Measurements from ENCODE around the gene BRD7. TPM values are rescaled to one million over a fixed set of nuclear protein-coding genes. Genes with fewer than 3 reads are reported as not detected.

Gene BRD7
- total RNA-seq, 1 donor from 2014 or later: 104 TPM

- peaks cover 7% of the 10 kb centered on the region for H3K9me3 Mint-ChIP-seq (ENCODE audit: low read depth)
- no peak overlapping the region for H3K4me3 Mint-ChIP-seq (ENCODE audit: low read depth)
- H3K36me3 Mint-ChIP-seq (ENCODE audit: insufficient read depth): peaks cover 2% of the 10 kb centered on the region
- TF ChIP-seq, protein P1, sequence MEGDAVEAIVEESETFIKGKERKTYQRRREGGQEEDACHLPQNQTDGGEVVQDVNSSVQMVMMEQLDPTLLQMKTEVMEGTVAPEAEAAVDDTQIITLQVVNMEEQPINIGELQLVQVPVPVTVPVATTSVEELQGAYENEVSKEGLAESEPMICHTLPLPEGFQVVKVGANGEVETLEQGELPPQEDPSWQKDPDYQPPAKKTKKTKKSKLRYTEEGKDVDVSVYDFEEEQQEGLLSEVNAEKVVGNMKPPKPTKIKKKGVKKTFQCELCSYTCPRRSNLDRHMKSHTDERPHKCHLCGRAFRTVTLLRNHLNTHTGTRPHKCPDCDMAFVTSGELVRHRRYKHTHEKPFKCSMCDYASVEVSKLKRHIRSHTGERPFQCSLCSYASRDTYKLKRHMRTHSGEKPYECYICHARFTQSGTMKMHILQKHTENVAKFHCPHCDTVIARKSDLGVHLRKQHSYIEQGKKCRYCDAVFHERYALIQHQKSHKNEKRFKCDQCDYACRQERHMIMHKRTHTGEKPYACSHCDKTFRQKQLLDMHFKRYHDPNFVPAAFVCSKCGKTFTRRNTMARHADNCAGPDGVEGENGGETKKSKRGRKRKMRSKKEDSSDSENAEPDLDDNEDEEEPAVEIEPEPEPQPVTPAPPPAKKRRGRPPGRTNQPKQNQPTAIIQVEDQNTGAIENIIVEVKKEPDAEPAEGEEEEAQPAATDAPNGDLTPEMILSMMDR (IDR thresholded peaks at IDR 0.05; ENCODE audit: unreplicated experiment): no peak
- no peaks in the 10 kb centered on the region for H3K4me1 Mint-ChIP-seq (ENCODE audit: low read depth)
- no peak overlapping the region for H3K27ac Mint-ChIP-seq
- DNase-seq (ENCODE audit: low spot score, unreplicated experiment): no peak
- no peaks in the 10 kb centered on the region for H3K27me3 Mint-ChIP-seq
Observed at GRCh38 chr16:50279504-50279865, 89.3 kb downstream of the BRD7 start.

DNA sequence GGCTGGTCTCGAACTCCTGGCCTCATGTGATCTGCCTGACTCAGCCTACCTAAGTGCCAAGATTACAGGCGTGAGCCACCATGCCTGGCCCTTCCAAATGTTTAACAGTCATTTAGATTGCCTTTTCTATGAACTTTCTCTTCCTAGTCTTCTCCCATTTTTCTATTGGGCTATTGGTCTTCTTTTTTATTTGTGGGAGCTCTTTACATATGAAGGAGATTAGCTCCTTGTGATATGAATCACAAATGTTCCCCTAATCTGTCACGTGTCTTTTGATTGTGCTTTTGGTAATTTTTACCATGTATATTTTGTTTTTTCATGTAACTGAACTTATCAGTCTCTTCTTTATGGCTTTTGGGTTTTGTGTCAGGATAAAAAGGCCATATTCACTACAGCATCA is 90.5 kb downstream of the BRD7 start:
- H3K4me3 Mint-ChIP-seq (ENCODE audit: low read depth): no peak overlapping the region
- no peak for DNase-seq (ENCODE audit: low spot score, unreplicated experiment)
- TF ChIP-seq, protein P1 (IDR thresholded peaks at IDR 0.05; ENCODE audit: unreplicated experiment): no peak
- no peak overlapping the region for H3K27ac Mint-ChIP-seq
- peaks cover 7% of the 10 kb centered on the region for H3K9me3 Mint-ChIP-seq (ENCODE audit: low read depth)
- no peaks in the 10 kb centered on the region for H3K4me1 Mint-ChIP-seq (ENCODE audit: low read depth)
- H3K27me3 Mint-ChIP-seq: no peaks in the 10 kb centered on the region
- H3K36me3 Mint-ChIP-seq (ENCODE audit: insufficient read depth): peaks cover 2% of the 10 kb centered on the region

DNA sequence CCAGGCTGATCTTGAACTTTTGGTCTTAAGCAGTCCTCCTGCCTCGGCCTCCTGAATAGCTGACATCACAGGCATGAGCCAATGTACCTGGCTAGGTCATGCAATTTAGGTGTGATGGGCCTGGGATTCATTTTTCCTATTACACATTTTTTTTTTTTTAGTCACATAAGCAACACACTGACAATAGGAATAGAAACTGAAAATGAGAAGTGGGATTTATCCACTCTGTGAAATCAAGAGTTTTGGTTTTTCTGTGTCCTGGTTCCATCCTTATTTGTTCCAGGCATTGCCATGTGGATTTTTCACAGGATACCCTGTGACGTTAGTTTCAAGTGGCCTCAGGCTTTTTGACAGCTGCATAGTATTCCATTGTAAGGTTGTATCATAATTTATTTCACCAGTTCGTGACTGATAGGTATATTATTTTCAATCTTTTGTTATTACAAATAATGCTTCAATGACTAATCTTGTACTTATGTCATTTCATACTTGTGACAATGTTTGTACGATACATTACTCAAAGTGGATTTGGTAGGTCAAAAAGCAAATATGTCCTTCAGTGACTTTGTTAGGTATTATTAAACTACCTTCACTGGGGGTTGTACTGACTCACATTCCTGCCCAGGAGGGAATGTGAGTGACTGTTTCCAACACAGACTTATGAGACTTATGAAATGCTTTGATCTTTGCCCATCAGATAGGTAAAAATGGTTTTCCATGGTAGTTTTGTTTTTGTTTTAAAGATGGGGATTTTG is 91.8 kb downstream of the BRD7 start:
- H3K36me3 Mint-ChIP-seq (ENCODE audit: insufficient read depth): peaks cover 2% of the 10 kb centered on the region
- H3K9me3 Mint-ChIP-seq (ENCODE audit: low read depth): peaks cover 7% of the 10 kb centered on the region
- TF ChIP-seq, protein P1 (IDR thresholded peaks at IDR 0.05; ENCODE audit: unreplicated experiment): no peak
- DNase-seq (ENCODE audit: low spot score, unreplicated experiment): no peak
- H3K27ac Mint-ChIP-seq: no peak overlapping the region
- no peak overlapping the region for H3K4me3 Mint-ChIP-seq (ENCODE audit: low read depth)
- H3K4me1 Mint-ChIP-seq (ENCODE audit: low read depth): no peaks in the 10 kb centered on the region
- no peaks in the 10 kb centered on the region for H3K27me3 Mint-ChIP-seq

- Mint-ChIP-seq H3K4me3 (ENCODE audit: low read depth) (no peak overlapping the region), H3K9me3 (ENCODE audit: low read depth) (peaks cover 7% of the 10 kb centered on the region), H3K27me3 (no peaks in the 10 kb centered on the region), H3K36me3 (ENCODE audit: insufficient read depth) (peaks cover 2% of the 10 kb centered on the region), H3K27ac (no peak overlapping the region), H3K4me1 (ENCODE audit: low read depth) (no peaks in the 10 kb centered on the region)
- TF ChIP-seq, protein P1 (IDR thresholded peaks at IDR 0.05; ENCODE audit: unreplicated experiment): no peak
- no peak for DNase-seq (ENCODE audit: low spot score, unreplicated experiment)
Observed at GRCh38 chr16:50276326-50276640, 92.5 kb downstream of the BRD7 start.

DNA sequence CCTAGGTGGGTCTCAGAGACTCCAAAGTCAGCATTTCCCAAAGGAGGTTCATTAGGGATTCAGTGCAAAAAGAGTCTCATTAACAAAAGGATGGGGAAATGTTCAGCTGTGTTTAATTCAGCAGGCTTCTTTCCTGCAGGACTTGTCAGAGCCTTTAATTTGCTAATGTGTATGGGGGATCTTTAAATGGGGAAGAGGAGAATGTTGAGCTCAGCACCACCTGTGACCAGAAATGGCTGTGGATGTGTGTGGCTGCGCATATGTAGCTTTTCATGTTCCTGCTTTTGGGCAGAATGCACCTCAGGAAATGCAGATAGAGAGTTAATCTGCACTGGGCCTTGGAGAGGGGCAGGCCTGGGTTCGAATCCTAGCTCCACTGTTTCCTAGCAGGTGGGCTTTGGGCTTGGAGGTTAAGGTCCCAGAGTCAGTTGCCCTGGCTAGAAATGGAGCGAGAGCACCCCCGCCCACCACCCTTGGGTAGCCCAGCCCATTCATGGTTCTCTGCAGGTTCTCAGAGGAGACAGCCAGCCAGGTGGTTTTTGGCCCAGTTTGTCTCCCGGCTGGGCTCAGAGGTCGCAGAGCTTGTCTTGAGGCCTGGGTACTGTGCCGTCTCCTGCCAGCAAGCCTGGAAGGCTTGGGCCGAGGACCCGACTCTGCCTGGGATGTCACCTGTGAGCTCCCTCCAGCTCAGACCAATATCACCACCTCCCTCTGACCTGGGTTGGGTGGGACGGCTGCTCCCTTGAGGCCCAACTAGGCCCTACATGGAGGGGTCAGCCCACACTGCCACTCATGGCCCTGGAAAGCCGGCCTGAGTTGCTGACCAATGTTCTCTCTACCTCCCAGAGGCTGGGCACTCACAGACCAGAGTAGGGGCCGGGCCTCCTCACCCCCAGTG is 93.1 kb downstream of the BRD7 start:
- no peak for DNase-seq (ENCODE audit: low spot score, unreplicated experiment)
- H3K4me1 Mint-ChIP-seq (ENCODE audit: low read depth): no peaks in the 10 kb centered on the region
- no peak overlapping the region for H3K27ac Mint-ChIP-seq
- no peak overlapping the region for H3K4me3 Mint-ChIP-seq (ENCODE audit: low read depth)
- no peaks in the 10 kb centered on the region for H3K27me3 Mint-ChIP-seq
- TF ChIP-seq, protein P1 (IDR thresholded peaks at IDR 0.05; ENCODE audit: unreplicated experiment): no peak
- peaks cover 7% of the 10 kb centered on the region for H3K9me3 Mint-ChIP-seq (ENCODE audit: low read depth)
- H3K36me3 Mint-ChIP-seq (ENCODE audit: insufficient read depth): peaks cover 2% of the 10 kb centered on the region

Measured in progenitor cell of endocrine pancreas (in vitro differentiated cells).